Type B pancreatic cell (in vitro differentiated cells): Measurements from ENCODE around the gene OLA1. TPM values are rescaled to one million over a fixed set of nuclear protein-coding genes. Genes with fewer than 3 reads are reported as not detected.
"Not testable (repeated sequence)": the region's sequence is repeated elsewhere in the genome, so short reads cannot be mapped to it uniquely, and the experiment has no call there.

Source experiments
- DNase-seq: peaks from one replicate; pipeline ENCODE4 v3.0.0; 2021; ENCODE audit warnings: mixed read lengths; ENCODE audit not compliant: unreplicated experiment; ENCODE audit errors: extremely low spot score
- H3K27ac Mint-ChIP-seq: 2 replicates; pipeline ENCODE4 v1.8.0; 2021; ENCODE audit warnings: mild to moderate bottlenecking, mixed read lengths
- H3K27me3 Mint-ChIP-seq: 2 replicates; pipeline ENCODE4 v1.8.0; 2021; ENCODE audit warnings: mixed read lengths
- H3K36me3 Mint-ChIP-seq: 2 replicates; pipeline ENCODE4 v1.8.0; 2021; ENCODE audit warnings: mixed read lengths
- H3K4me1 Mint-ChIP-seq: one replicate; pipeline ENCODE4 v1.8.0; 2021; ENCODE audit warnings: mixed read lengths; ENCODE audit not compliant: unreplicated experiment
- H3K4me3 Mint-ChIP-seq: 2 replicates; pipeline ENCODE4 v1.8.0; 2021; ENCODE audit warnings: mild to moderate bottlenecking, mixed read lengths
- H3K9me3 Mint-ChIP-seq: 2 replicates; pipeline ENCODE4 v1.8.0; 2021; ENCODE audit warnings: mixed read lengths
- CTCF ChIP-seq: fragments of 200-600 bp; sonication (generic); conservative IDR thresholded peaks from 2 replicates; pipeline ENCODE4 v1.5.0; 2021; ENCODE audit warnings: antibody characterized with exemption, mild to moderate bottlenecking
- total RNA-seq: library from RNA; stranded (reverse); gene quantifications from 2 replicates; pipeline ENCODE4 v1.2.1, GENCODE V29; 2021; ENCODE audit warnings: low replicate concordance

The OLA1 gene
- total RNA-seq, 1 donor from 2014 or later, result 94.4 TPM

GRCh38 chr2:174248998-174249592, 763 bp upstream of the OLA1 start:
- peak overlapping the region; percentile 94 for H3K4me3 Mint-ChIP-seq
- TF ChIP-seq CTCF, result no peak
- H3K27ac Mint-ChIP-seq, result peak overlapping the region; percentile 81

GRCh38 chr2:174247474-174248186, 702 bp downstream of the OLA1 start:
- peak overlapping the region; percentile 94 for H3K4me3 Mint-ChIP-seq
- no peaks in the 10 kb centered on the region for H3K27me3 Mint-ChIP-seq
- H3K36me3 Mint-ChIP-seq, result peaks cover 17% of the 10 kb centered on the region
- peaks cover 21% of the 10 kb centered on the region for H3K4me1 Mint-ChIP-seq
- DNase-seq, result no peak
- peak overlapping the region; percentile 84 for H3K27ac Mint-ChIP-seq
- peaks cover 5% of the 10 kb centered on the region for H3K9me3 Mint-ChIP-seq
- TF ChIP-seq CTCF, result no peak

More at GRCh38 chr2:174248998-174249592, 763 bp upstream of the OLA1 start:
- no peaks in the 10 kb centered on the region for H3K27me3 Mint-ChIP-seq
- DNase-seq, result no peak
- peaks cover 10% of the 10 kb centered on the region for H3K36me3 Mint-ChIP-seq
- peaks cover 16% of the 10 kb centered on the region for H3K4me1 Mint-ChIP-seq
- peaks cover 5% of the 10 kb centered on the region for H3K9me3 Mint-ChIP-seq

GRCh38 chr2:174246944-174247381, 1.4 kb downstream of the OLA1 start:
- Mint-ChIP-seq H3K4me3 (peak overlapping the region; percentile 44), H3K27ac (no peak overlapping the region)

DNA sequence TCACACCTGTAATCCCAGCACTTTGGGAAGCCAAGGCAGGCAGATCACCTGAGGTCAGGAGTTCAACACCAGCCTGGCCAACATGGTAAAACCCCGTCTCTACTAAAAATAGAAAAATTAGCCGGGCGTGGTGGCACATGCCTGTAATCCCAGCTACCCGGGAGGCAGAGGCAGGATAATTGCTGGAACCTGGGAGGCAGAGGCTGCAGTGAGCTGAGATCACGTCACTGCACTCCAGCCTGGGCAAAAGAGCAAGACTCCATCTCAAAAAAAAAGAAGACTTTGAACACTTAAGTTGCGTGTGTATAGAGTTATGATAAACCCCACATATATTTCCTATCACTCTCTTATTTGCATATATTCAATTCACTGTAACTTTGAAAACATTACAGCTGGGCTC, 2.7 kb downstream of the OLA1 start:
- H3K27ac Mint-ChIP-seq, result not testable (repeated sequence)
- H3K36me3 Mint-ChIP-seq, result peaks cover 32% of the 10 kb centered on the region

More at GRCh38 chr2:174246944-174247381, 1.4 kb downstream of the OLA1 start:
- Mint-ChIP-seq H3K9me3 (peaks cover 5% of the 10 kb centered on the region), H3K4me1 (peaks cover 21% of the 10 kb centered on the region), H3K27me3 (no peaks in the 10 kb centered on the region), H3K36me3 (peaks cover 23% of the 10 kb centered on the region)
- no peak for TF ChIP-seq CTCF
- DNase-seq, result no peak

GRCh38 chr2:174245065-174245464, 3.3 kb downstream of the OLA1 start:
- H3K36me3 Mint-ChIP-seq, result peaks cover 32% of the 10 kb centered on the region
- H3K4me1 Mint-ChIP-seq, result peaks cover 21% of the 10 kb centered on the region
- no peak for TF ChIP-seq CTCF
- no peaks in the 10 kb centered on the region for H3K27me3 Mint-ChIP-seq
- H3K9me3 Mint-ChIP-seq, result no peaks in the 10 kb centered on the region
- no peak for DNase-seq
- peak overlapping the region; percentile 64 for H3K4me3 Mint-ChIP-seq
- H3K27ac Mint-ChIP-seq, result no peak overlapping the region

More for the DNA sequence above, 2.7 kb downstream of the OLA1 start:
- not testable (repeated sequence) for H3K27me3 Mint-ChIP-seq, H3K9me3 Mint-ChIP-seq, DNase-seq
- Mint-ChIP-seq H3K4me1 (peaks cover 21% of the 10 kb centered on the region), H3K4me3 (peak overlapping the region; percentile 64)

- Mint-ChIP-seq H3K4me3 (no peak overlapping the region), H3K27ac (no peak overlapping the region), H3K4me1 (peaks cover 16% of the 10 kb centered on the region), H3K36me3 (peaks cover 32% of the 10 kb centered on the region), H3K9me3 (no peaks in the 10 kb centered on the region), H3K27me3 (no peaks in the 10 kb centered on the region)
- DNase-seq, result no peak
- TF ChIP-seq CTCF, result no peak
Measured at GRCh38 chr2:174243812-174244211, 4.5 kb downstream of the OLA1 start.
